Neural cell (in vitro differentiated cells): ENCODE measurements around the gene BRF1.

Source experiments
- EP300 ChIP-seq: fragments of 450-650 bp; conservative IDR thresholded peaks from 2 replicates; pipeline ENCODE4 v1.6.1; 2014; ENCODE audit warnings: antibody characterized with exemption, mild to moderate bottlenecking, moderate library complexity; ENCODE audit not compliant: poor library complexity, severe bottlenecking
- EZH2 ChIP-seq: fragments of 200-600, 300-800 bp; shearing (Covaris generic), sonication (generic); IDR thresholded peaks from 2 replicates; pipeline ENCODE4 v1.6.1; 2014; ENCODE audit warnings: antibody characterized with exemption, low read length, borderline replicate concordance, mild to moderate bottlenecking; ENCODE audit not compliant: insufficient read depth, poor library complexity, severe bottlenecking
- MXI1 ChIP-seq: fragments of 450-650 bp; conservative IDR thresholded peaks from 2 replicates; pipeline ENCODE4 v1.6.1; 2014; ENCODE audit warnings: antibody characterized with exemption, mild to moderate bottlenecking; ENCODE audit not compliant: poor library complexity, severe bottlenecking
- POLR2AphosphoS5 ChIP-seq: IDR thresholded peaks from 2 replicates; pipeline ENCODE4 v1.6.1; 2012
- RAD21 ChIP-seq: fragments of 450-650 bp; conservative IDR thresholded peaks from 2 replicates; pipeline ENCODE4 v1.6.1; 2014; ENCODE audit warnings: antibody characterized with exemption, mild to moderate bottlenecking, moderate library complexity
- REST ChIP-seq: IDR thresholded peaks from 2 replicates; pipeline ENCODE4 v1.6.1; 2012; ENCODE audit warnings: borderline replicate concordance
- TF ChIP-seq, protein P1 (sequence below): fragments of 450-650 bp; IDR thresholded peaks from 2 replicates; pipeline ENCODE4 v1.5.1; 2014; ENCODE audit warnings: antibody characterized with exemption, mild to moderate bottlenecking, moderate library complexity; ENCODE audit not compliant: poor library complexity, severe bottlenecking

DNA sequence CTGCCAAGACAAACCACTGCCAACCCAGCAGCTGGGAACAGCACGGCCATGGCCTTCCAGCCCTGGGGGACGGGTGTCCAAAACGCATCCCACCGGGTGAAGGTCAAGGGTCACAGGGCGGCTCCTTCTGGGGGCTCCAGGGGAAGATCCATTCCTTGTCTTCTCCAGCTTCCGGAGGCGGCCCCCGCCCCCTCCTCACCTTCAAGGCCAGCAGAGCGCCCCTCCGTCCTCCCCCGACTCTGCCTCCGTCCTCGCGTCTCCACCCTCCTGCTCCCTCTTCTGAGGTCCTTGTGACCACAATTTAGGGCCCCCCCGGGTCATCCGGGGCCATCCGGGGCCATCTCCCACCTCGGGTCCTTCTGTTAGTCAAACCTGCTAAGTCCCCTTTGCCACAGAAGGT lies 115.8 kb downstream of the BRF1 start:
- TF ChIP-seq POLR2AphosphoS5 (no peak), EZH2 (no peak), REST (no peak), EP300 (no peak), MXI1 (no peak), RAD21 (no peak)
- TF ChIP-seq, protein P1, sequence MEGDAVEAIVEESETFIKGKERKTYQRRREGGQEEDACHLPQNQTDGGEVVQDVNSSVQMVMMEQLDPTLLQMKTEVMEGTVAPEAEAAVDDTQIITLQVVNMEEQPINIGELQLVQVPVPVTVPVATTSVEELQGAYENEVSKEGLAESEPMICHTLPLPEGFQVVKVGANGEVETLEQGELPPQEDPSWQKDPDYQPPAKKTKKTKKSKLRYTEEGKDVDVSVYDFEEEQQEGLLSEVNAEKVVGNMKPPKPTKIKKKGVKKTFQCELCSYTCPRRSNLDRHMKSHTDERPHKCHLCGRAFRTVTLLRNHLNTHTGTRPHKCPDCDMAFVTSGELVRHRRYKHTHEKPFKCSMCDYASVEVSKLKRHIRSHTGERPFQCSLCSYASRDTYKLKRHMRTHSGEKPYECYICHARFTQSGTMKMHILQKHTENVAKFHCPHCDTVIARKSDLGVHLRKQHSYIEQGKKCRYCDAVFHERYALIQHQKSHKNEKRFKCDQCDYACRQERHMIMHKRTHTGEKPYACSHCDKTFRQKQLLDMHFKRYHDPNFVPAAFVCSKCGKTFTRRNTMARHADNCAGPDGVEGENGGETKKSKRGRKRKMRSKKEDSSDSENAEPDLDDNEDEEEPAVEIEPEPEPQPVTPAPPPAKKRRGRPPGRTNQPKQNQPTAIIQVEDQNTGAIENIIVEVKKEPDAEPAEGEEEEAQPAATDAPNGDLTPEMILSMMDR: no peak
